OCI-LY7 (cell line): Measurements from ENCODE around the gene EPSTI1.

Experiments used
- CTCF ChIP-seq: fragments of 200-600 bp; sonication (generic); conservative IDR thresholded peaks from 2 replicates; pipeline ENCODE4 v1.5.1; 2014; ENCODE audit warnings: mild to moderate bottlenecking, antibody characterized with exemption, low read length, moderate library complexity, mixed read lengths
- EZH2phosphoT487 ChIP-seq: fragments of 200-600 bp; sonication (generic); IDR thresholded peaks from 2 replicates; pipeline ENCODE4 v1.6.1; 2018; ENCODE audit warnings: low read depth, borderline replicate concordance, mild to moderate bottlenecking, mixed run types, antibody characterized with exemption, low read length, moderate library complexity, mixed read lengths

- no peak for TF ChIP-seq CTCF
- TF ChIP-seq EZH2phosphoT487 = no peak
Observed at GRCh38 chr13:43023289-43023963, 31.4 kb upstream of the EPSTI1 start, which contains the start of gene DNAJC15.
